Endothelial cell of umbilical vein (primary cell): ENCODE results near the gene KDM4C. TPM values are rescaled to one million over a fixed set of nuclear protein-coding genes. Genes with fewer than 3 reads are reported as not detected.

ENCODE experiments used
- BruUV-seq: library from RNA; stranded (reverse); fragments of 400-500 nt; replicated peaks from 2 replicates; lab custom pipeline; 2021; lab: Mats Ljungman, UMichigan
- CTCF ChIA-PET: fragments of 300-600, 350-600 bp; sonication (Branson Sonifier 250); formaldehyde crosslinking; loops from one replicate; lab custom pipeline; 2021; ENCODE audit warnings: antibody characterized with exemption, inconsistent platforms; lab: Charles Lee
- POLR2A ChIA-PET: fragments of 300-600, 350-600 bp; sonication (Branson Sonifier 250); formaldehyde crosslinking; loops from one replicate; lab custom pipeline; 2021; ENCODE audit warnings: antibody characterized with exemption, inconsistent platforms; lab: Charles Lee
- DNase-seq: peaks from one replicate; pipeline ENCODE4 v3.0.0-alpha.2; 2011; ENCODE audit warnings: low read depth, low spot score
- FAIRE-seq: peaks from 2 replicates; lab custom pipeline; 2011; peaks lifted over from hg19 to GRCh38; lab: Jason Lieb, UNC
- H2AFZ ChIP-seq: 2 replicates; pipeline ENCODE4 v1.6.0; 2012; ENCODE audit warnings: low read depth, low read length, control low read depth, inconsistent platforms
- H3K27ac ChIP-seq: 2 replicates; pipeline ENCODE4 v1.5.1; 2011; ENCODE audit warnings: low read depth, mild to moderate bottlenecking, control low read depth, low read length, moderate library complexity; ENCODE audit not compliant: insufficient read depth
- H3K27me3 ChIP-seq, 2 experiments: 2 replicates each; pipeline versions ENCODE4 v1.6.0 to v1.6.1; 2011; ENCODE audit warnings: low read length in 2 of 2, mixed read lengths in 1 of 2; ENCODE audit not compliant: control insufficient read depth in 2 of 2, insufficient read depth in 2 of 2
- H3K36me3 ChIP-seq, 2 experiments: 2 replicates in 1 of 2; 3 replicates in 1 of 2; pipeline ENCODE4 v1.5.1; 2011; ENCODE audit warnings: low read length in 2 of 2, mild to moderate bottlenecking in 1 of 2, moderate library complexity in 1 of 2; ENCODE audit not compliant: control insufficient read depth in 2 of 2, insufficient read depth in 2 of 2; ENCODE audit errors: extremely low read depth in 1 of 2
- H3K4me1 ChIP-seq: 3 replicates; pipeline ENCODE4 v1.5.1; 2011; ENCODE audit warnings: mild to moderate bottlenecking, low read length; ENCODE audit not compliant: control insufficient read depth, insufficient read depth; ENCODE audit errors: extremely low read depth
- H3K4me2 ChIP-seq: 2 replicates; pipeline ENCODE4 v1.6.1; 2011; ENCODE audit warnings: low read length, control low read depth, mixed read lengths; ENCODE audit not compliant: insufficient read depth
- H3K4me3 ChIP-seq, 3 experiments: fragments of 200-600 bp in 1 of 3; sonication (generic), shearing (Covaris generic) in 1 of 3; replicated peaks in 1 of 3; 2 replicates each; pipeline ENCODE4 v1.5.1; 2011 to 2016; ENCODE audit warnings: control low read depth in 3 of 3, low read length in 3 of 3, mild to moderate bottlenecking in 2 of 3, inconsistent platforms in 1 of 3, low read depth in 1 of 3, moderate library complexity in 1 of 3; ENCODE audit not compliant: insufficient read depth in 1 of 3
- H3K79me2 ChIP-seq: 2 replicates; pipeline ENCODE4 v1.6.0; 2012; ENCODE audit warnings: low read length, inconsistent platforms; ENCODE audit not compliant: control insufficient read depth, insufficient read depth
- H3K9ac ChIP-seq: replicated peaks from 2 replicates; pipeline ENCODE3; 2011; ENCODE audit warnings: low read length, control low read depth; ENCODE audit not compliant: insufficient read depth; ENCODE audit errors: extremely low read depth
- H3K9me1 ChIP-seq: replicated peaks from 3 replicates; pipeline ENCODE4 v1.6.0; 2011; ENCODE audit warnings: mild to moderate bottlenecking, low read length; ENCODE audit not compliant: control insufficient read depth, insufficient read depth; ENCODE audit errors: extremely low read depth
- H3K9me3 ChIP-seq: replicated peaks from 2 replicates; pipeline ENCODE4 v1.5.1; 2012; ENCODE audit warnings: low read length, inconsistent platforms; ENCODE audit not compliant: control insufficient read depth, insufficient read depth
- H4K20me1 ChIP-seq: replicated peaks from 2 replicates; pipeline ENCODE3; 2011; ENCODE audit warnings: mild to moderate bottlenecking, low read length; ENCODE audit not compliant: control insufficient read depth, insufficient read depth; ENCODE audit errors: extremely low read depth
- CTCF ChIP-seq, 2 donors: IDR thresholded peaks; 1 replicate in 1 of 2; 2 replicates in 1 of 2; pipeline ENCODE4 v1.5.1; 2011; ENCODE audit warnings: low read length in 2 of 2, mild to moderate bottlenecking in 2 of 2, moderate library complexity in 2 of 2, control low read depth in 1 of 2, inconsistent platforms in 1 of 2, low read depth in 1 of 2; ENCODE audit not compliant: insufficient read depth in 1 of 2; ENCODE audit errors: extremely low read depth in 1 of 2
- EZH2 ChIP-seq: IDR thresholded peaks from 2 replicates; pipeline ENCODE4 v1.6.1; 2012; ENCODE audit warnings: borderline replicate concordance, low read depth, mild to moderate bottlenecking, moderate library complexity, low read length, inconsistent platforms; ENCODE audit not compliant: severe bottlenecking
- FOS ChIP-seq: IDR thresholded peaks from 2 replicates; pipeline ENCODE4 v1.6.1; 2011; ENCODE audit warnings: mild to moderate bottlenecking, low read length, moderate library complexity, borderline replicate concordance; ENCODE audit not compliant: insufficient read depth
- GATA2 ChIP-seq: IDR thresholded peaks from 2 replicates; pipeline ENCODE4 v1.7.0; 2011; ENCODE audit warnings: low read depth, mild to moderate bottlenecking, moderate library complexity, mixed read lengths, low read length; ENCODE audit not compliant: insufficient read length, insufficient read depth
- JUN ChIP-seq: IDR thresholded peaks from 2 replicates; pipeline ENCODE4 v1.6.1; 2011; ENCODE audit warnings: borderline replicate concordance, low read depth; ENCODE audit not compliant: insufficient read length, insufficient read depth
- MAX ChIP-seq: IDR thresholded peaks from 2 replicates; pipeline ENCODE4 v1.6.1; 2011; ENCODE audit not compliant: insufficient read depth, insufficient read length
- MYC ChIP-seq: IDR thresholded peaks from one replicate; pipeline ENCODE4 v1.6.1; 2011; ENCODE audit warnings: mild to moderate bottlenecking, low read depth, low read length
- POLR2AphosphoS5 ChIP-seq: IDR thresholded peaks from 2 replicates; pipeline ENCODE4 v1.6.1; 2012; ENCODE audit warnings: low read depth, mild to moderate bottlenecking, control low read depth, low read length, moderate library complexity; ENCODE audit not compliant: insufficient read depth
- dilution Hi-C: fragments of 300-500 bp; cut with MboI; formaldehyde crosslinking; loops from one replicate; pipeline ENCODE4 v1.15.0; 2019; ENCODE audit warnings: low sequenced_read_pairs; ENCODE audit not compliant: extremely low pct_ligation_motif_present
- intact Hi-C: fragments of 100-400 bp; cut with micrococcal nuclease; formaldehyde crosslinking; loops from one replicate; pipeline ENCODE4 v1.10.0; 2022
- polyA plus RNA-seq, 4 experiments: library from polyadenylated mRNA; depleted of rRNA in 3 of 4; stranded (reverse) in 3 of 4; unstranded in 1 of 4; fragments of >200 nt; gene quantifications; 2 replicates each; pipeline versions ENCODE4 v1.2.1 to v1.2.3, GENCODE V29; 2011 to 2012; ENCODE audit warnings: missing spikeins in 1 of 4
- total RNA-seq: library from RNA; stranded (reverse); gene quantifications from 2 replicates; pipeline ENCODE4 v1.2.3, GENCODE V29; 2021

The KDM4C gene
- total and polyA plus RNA-seq, 2 donors (not counting 3 experiments of a cell fraction or from before 2014, with no cell fraction given) = 5.4 to 15.0 TPM

DNA sequence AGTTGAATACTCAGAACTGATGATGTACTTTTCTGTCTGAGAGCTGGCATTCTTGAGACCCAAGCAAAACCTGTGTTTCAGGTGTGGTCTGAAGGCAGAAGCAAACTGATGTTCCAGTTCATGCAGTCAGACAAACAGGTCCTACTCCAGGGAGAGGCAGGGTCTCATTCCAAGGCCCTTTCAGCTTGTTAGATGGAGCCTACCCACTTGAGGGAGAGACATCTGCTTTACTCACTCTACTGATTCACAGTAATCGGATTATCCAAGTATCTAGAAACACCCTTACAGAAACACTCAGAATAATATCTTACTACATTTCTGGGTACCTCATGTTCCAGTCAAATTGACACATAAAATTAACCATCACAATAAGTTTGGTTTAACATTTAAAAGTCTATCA is 207.8 kb downstream of the KDM4C start:
- Histone ChIP-seq H3K27me3 (no peaks in the 10 kb centered on the region), H3K27ac (no peak overlapping the region), H4K20me1 (no peaks in the 10 kb centered on the region), H3K9ac (no peak overlapping the region), H3K9me3 (no peaks in the 10 kb centered on the region), H3K4me2 (no peak overlapping the region), H3K4me3 (no peak overlapping the region), H2AFZ (no peak overlapping the region), H3K9me1 (no peaks in the 10 kb centered on the region), H3K4me1 (peaks cover under 1% of the 10 kb centered on the region), H3K36me3 (no peaks in the 10 kb centered on the region), H3K79me2 (no peaks in the 10 kb centered on the region)
- ChIA-PET POLR2A (no interaction called here), CTCF (no interaction called here)
- intact Hi-C loops (no loop called here), dilution Hi-C loops (no loop called here)
- TF ChIP-seq FOS = no peak
- no peak for TF ChIP-seq JUN
- no peak for TF ChIP-seq CTCF (IDR thresholded peaks at IDR 0.05; ENCODE audit: extremely low read depth in 1 of 2, insufficient read depth in 1 of 2, low read depth in 1 of 2, low read length in 2 of 2)
- no peak for TF ChIP-seq MAX
- TF ChIP-seq MYC = no peak
- no peak for TF ChIP-seq POLR2AphosphoS5
- TF ChIP-seq EZH2 = no peak
- TF ChIP-seq GATA2 = no peak
- FAIRE-seq = no peak
- BruUV-seq = no TSS peak
- no peak for DNase-seq
